Body of pancreas (tissue), 4 donors: Measurements from ENCODE around the gene BCR.

Source experiments
- CTCF ChIP-seq, 7 experiments: fragments of 450-650 bp in 4 of 7; fragments of 200-600 bp in 3 of 7; sonication (generic) in 3 of 7; IDR thresholded peaks; one replicate each; pipeline ENCODE4 v1.5.1; 2016 to 2019; ENCODE audit warnings: antibody characterized with exemption in 7 of 7
- POLR2A ChIP-seq, 3 donors: fragments of 450-650 bp; IDR thresholded peaks; one replicate each; pipeline ENCODE4 v1.6.1; 2016; ENCODE audit warnings: antibody characterized with exemption in 3 of 3, mild to moderate bottlenecking in 2 of 3

- TF ChIP-seq CTCF (IDR thresholded peaks at IDR 0.05): peak; percentile 27 to 73 (median 59)
- TF ChIP-seq POLR2A (IDR thresholded peaks at IDR 0.05): no peak
These were observed 109.8 kb downstream of the BCR start for GRCh38 chr22:23289851-23290724.
